ENCODE measurements around the gene SRPX2.

DNA sequence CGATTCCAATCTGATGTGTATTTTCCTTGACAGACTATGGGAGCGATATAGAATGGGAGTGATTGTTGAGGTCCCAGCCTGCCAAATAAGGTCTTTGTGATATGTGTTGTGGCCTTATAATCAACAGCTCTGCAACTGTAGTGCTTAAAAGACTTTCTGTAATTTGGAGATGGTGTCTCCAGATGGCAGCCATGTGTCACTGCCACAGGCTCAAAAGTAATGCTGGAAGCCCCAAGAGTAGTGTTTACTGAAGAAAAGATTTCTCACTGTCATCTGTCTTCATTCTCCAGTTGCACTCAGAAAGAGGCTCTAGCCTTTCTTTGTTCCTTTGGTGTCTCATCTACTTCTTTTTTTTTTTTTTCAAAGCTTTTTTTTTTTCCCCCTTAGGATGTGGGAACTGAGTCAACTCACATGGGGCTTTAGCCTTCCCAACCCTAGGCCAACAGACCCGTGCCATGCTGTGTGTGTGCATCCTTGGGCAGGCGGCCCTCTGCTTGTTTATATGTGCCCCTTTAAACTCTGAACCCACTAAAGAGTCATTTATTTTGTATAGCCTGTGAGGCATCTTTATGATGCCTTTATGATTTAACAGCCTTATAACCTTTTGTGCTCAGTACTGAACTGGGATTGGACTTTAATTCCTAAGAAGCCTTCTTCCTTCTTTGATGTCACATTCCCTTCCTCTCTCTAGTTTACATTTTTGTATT lies 15.6 kb downstream of the SRPX2 start:
- no peak for TF ChIP-seq CTCF (IDR thresholded peaks at IDR 0.05; ENCODE audit: insufficient read depth, low read length, poor library complexity, severe bottlenecking)
- no peak for TF ChIP-seq EZH2phosphoT487 (conservative IDR thresholded peaks at IDR 0.05; ENCODE audit: low read length)
